Measurements from ENCODE around the gene CSF3.

The CSF3 gene

DNA sequence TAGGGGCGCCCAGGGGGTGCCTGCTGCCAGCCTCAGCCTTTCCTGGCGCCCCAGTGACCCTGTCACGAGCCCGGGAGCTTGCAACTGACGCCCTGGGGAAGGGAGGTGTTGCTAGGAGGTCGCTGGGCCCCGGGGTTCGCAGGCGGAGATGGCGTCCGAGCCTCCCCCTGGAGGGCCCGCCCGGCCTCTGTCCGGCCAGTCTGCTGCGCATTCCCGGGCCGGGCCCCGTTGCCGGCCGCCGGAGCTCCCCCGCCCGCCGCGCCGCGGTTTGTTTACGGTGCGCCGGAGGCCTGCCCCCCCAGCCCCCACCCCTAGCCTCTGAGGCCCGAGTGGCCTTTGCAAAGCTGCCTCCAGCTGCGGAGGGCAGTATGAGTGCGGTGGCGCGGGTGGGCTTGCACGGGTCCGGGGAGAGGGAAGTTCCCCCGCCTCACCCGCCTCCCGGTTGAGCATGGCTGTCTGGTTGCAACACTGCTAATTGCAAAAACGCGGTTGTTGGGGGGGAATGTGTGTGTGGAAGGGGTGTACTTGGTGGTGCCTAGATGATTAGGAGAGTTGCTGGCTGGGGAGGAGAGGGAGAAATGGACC lies 48.0 kb downstream of the CSF3 start:
- DNase-seq: no peak

DNA sequence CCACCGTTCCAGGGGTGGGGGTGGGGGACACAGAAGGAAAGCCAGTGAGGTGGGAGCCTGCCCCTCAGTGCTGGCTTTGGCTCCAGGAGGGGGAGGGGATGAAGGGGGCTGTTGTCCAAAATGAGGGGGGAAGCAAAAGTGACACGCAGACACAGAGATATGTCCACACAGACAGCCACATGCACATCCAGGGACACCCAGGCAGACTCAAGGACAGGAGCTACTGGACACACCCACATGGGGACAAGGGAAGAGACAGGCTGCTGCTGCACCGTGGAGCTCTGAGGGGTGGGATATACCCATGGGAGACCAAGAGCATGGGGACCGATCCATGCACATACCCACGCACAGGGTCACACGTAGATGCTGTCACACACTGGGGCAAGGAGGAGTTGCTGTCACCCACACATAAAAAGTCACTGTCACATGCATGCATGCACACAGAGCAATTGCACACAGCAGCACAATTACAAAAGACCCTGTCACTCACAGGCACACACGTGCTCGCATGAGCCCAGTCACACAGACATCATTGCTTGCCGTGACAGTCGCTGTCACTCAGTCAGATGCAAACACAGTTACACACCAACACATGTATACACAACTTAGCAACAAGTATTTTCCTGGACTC lies 48.8 kb downstream of the CSF3 start:
- DNase-seq: no peak

DNA sequence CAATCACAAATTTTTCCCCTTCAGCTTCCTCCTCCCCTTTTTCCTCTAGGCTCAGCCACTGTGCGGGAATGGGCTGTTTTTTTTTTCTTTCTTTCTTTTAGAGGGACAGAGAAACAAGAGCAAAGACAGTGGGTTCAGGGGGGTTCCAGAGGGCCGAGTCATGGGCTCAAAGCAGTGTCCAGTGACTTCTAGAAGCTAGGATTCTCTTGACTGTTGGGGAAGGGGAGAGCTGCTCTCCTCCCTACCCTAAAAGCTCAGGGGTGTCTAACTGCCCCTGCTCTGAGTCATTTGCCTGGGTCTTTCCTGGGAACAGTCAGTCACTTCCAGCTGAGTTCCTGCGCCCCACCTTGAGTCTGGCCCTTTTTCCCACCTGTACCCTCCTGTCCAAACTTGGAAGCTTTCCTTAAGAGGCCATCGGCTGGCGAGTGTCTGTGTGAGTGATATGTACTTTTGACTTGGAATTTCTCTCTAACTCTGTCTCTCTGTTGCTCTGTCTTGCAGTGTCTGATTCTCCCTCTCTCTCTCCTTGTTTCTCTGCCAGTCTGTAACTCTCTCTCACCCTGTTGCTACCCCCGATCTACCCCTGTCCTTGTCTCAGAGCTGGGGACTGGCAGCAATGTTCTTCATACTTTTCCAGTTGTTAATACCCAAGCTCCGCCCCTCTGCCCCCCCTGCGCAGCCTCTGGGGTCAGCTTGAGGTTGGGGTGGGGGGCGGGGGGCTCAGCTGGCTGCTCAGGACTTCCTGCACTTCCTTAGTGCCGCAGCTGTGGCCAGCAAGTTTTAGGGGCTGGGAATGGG lies 49.9 kb downstream of the CSF3 start:
- no peak for DNase-seq

DNA sequence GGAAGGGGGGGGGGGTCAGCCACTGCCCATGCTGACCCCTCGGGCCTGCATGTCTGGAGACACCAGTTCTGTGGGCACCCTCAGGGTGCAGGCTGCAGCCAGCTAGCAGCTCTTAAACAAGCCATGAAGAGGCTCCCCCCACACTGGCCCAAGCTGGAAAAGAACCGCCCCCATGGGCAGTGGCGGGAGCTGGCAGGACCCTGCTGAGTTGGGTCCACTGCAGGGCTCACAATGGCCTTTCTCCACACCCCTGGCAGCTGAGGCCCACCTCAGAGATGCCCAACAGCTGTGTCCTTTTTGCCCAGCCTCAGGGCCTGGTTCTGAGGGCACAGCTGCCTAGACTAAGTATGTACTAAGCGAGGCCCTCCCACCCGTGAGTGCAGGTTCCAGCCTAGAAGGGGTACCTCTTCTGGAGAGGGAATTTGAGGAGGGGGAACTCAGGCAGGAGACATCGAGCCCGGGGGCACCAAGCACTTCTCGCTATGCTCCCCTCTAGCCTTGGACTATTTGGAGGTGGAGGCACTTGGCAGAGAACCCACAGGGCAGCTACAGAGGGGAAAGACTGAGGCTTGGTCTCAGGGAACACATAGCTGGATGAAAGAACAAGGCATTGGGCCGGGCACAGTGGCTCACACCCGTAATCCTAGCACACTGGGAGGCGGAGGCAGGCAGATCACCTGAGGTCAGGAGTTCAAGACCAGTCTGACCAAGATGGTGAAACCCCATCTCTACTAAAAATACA lies 50.7 kb downstream of the CSF3 start:
- no peak for DNase-seq

All from NCI-H2029 (cell line).